Mesendoderm (in vitro differentiated cells): ENCODE results near the gene OPCML.

ENCODE experiments used
- DNase-seq: peaks from one replicate; pipeline ENCODE4 v3.0.0; 2013
- H2AK5ac ChIP-seq: 2 replicates; pipeline ENCODE4 v1.6.1; 2013; ENCODE audit warnings: low read length, inconsistent platforms
- H2BK120ac ChIP-seq: 2 replicates; pipeline ENCODE4 v1.6.1; 2013; ENCODE audit warnings: low read depth, mild to moderate bottlenecking, low read length, moderate library complexity, mixed read lengths
- H2BK15ac ChIP-seq: replicated peaks from 2 replicates; pipeline ENCODE4 v1.6.1; 2013; ENCODE audit warnings: low read depth, mild to moderate bottlenecking, moderate library complexity
- H2BK5ac ChIP-seq: 2 replicates; pipeline ENCODE4 v1.6.1; 2013; ENCODE audit warnings: low read length, inconsistent platforms
- H3K18ac ChIP-seq: 2 replicates; pipeline ENCODE4 v1.6.1; 2013; ENCODE audit warnings: mild to moderate bottlenecking, low read length, mixed read lengths
- H3K23ac ChIP-seq: one replicate; pipeline ENCODE4 v1.6.1; 2013; ENCODE audit warnings: low read length
- H3K27ac ChIP-seq: 2 replicates; pipeline ENCODE4 v1.5.1; 2013; ENCODE audit warnings: low read depth, mild to moderate bottlenecking, inconsistent platforms, low read length, moderate library complexity
- H3K27me3 ChIP-seq: 2 replicates; pipeline ENCODE4 v1.6.1; 2013; ENCODE audit warnings: low read length, control low read depth, mild to moderate bottlenecking, inconsistent platforms; ENCODE audit not compliant: insufficient read depth, poor library complexity
- H3K36me3 ChIP-seq: 2 replicates; pipeline ENCODE4 v1.6.1; 2013; ENCODE audit warnings: low read length, inconsistent platforms; ENCODE audit not compliant: control insufficient read depth, insufficient read depth
- H3K4ac ChIP-seq: one replicate; pipeline ENCODE4 v1.6.1; 2013; ENCODE audit warnings: low read depth, mild to moderate bottlenecking, low read length, moderate library complexity
- H3K4me1 ChIP-seq: 2 replicates; pipeline ENCODE4 v1.6.1; 2013; ENCODE audit warnings: low read depth, low read length, inconsistent platforms; ENCODE audit not compliant: control insufficient read depth
- H3K4me2 ChIP-seq: 2 replicates; pipeline ENCODE4 v1.6.1; 2013; ENCODE audit warnings: low read length
- H3K4me3 ChIP-seq: 2 replicates; pipeline ENCODE4 v1.5.1; 2013; ENCODE audit warnings: mild to moderate bottlenecking, low read length
- H3K56ac ChIP-seq: one replicate; pipeline ENCODE4 v1.6.1; 2013; ENCODE audit warnings: low read length
- H3K79me1 ChIP-seq: 2 replicates; pipeline ENCODE4 v1.6.1; 2013; ENCODE audit warnings: low read length, inconsistent platforms
- H3K79me2 ChIP-seq: 2 replicates; pipeline ENCODE4 v1.6.1; 2013; ENCODE audit warnings: mild to moderate bottlenecking, low read length; ENCODE audit not compliant: control insufficient read depth, insufficient read depth
- H3K9ac ChIP-seq: 2 replicates; pipeline ENCODE4 v1.6.1; 2013; ENCODE audit warnings: low read length, inconsistent platforms
- H4K5ac ChIP-seq: one replicate; pipeline ENCODE4 v1.6.1; 2013; ENCODE audit warnings: low read length
- H4K8ac ChIP-seq: one replicate; pipeline ENCODE4 v1.6.1; 2013; ENCODE audit warnings: low read depth, mild to moderate bottlenecking, control low read depth, low read length, moderate library complexity
- WGBS: extraction: QIAGEN DNeasy Blood & Tissue Kit; methylation state at CpG from one replicate; pipeline ENCODE4 v1.1.7; 2013; ENCODE audit warnings: low lambda C conversion rate, missing lambda C conversion rate; ENCODE audit not compliant: insufficient coverage; ENCODE audit errors: extremely low coverage; 5-methylcytosine and 5-hydroxymethylcytosine counted together

Gene OPCML

DNA sequence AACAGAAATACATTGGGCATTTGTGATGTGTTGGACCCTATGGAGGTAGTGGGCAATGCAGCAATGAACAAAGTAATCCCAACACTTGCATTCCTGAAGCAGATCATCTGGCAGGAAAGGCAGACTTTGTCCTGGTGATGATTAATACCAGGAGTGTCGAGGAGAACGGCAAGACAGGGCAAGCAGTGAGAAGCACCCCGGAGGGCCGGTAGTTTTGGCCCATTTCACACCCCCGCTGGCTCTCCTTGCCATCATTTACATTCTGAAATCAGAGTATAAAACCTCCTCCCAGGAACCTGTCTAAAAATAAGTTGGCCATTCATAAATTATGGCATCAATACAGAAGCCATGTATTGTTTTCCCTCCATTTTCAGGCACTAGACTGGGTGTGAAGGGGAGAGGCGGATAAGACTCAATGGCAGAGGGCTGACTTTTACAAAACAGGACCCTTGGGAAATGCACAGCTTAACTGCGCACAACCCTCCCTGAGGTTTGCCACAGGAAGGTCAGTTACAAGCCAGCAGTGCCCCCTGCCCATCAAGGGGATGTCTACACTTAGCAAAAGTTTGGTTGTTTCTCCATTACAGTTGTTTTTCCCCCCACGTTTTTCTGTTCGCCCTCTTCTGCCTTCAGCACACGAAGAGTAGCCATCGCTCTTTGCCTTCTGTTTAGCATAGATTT lies 55.6 kb downstream of the OPCML start:
- no peaks in the 10 kb centered on the region for H3K27me3 ChIP-seq
- H3K4me3 ChIP-seq: no peak overlapping the region
- no peak overlapping the region for H2BK120ac ChIP-seq
- H2BK15ac ChIP-seq: no peak overlapping the region
- H3K4ac ChIP-seq: no peak overlapping the region
- H3K4me1 ChIP-seq: peaks cover 2% of the 10 kb centered on the region
- no peak overlapping the region for H3K9ac ChIP-seq
- DNase-seq: peak; percentile 41
- H2BK5ac ChIP-seq: no peak overlapping the region
- H2AK5ac ChIP-seq: no peak overlapping the region
- H3K36me3 ChIP-seq: no peaks in the 10 kb centered on the region
- H3K79me2 ChIP-seq: no peaks in the 10 kb centered on the region
- no peak overlapping the region for H4K8ac ChIP-seq
- H3K23ac ChIP-seq: no peak overlapping the region
- no CpG with 5 or more reads among the region's 11 CpGs for WGBS
- no peak overlapping the region for H4K5ac ChIP-seq
- no peak overlapping the region for H3K4me2 ChIP-seq
- H3K56ac ChIP-seq: no peak overlapping the region
- no peak overlapping the region for H3K27ac ChIP-seq
- no peak overlapping the region for H3K18ac ChIP-seq
- no peaks in the 10 kb centered on the region for H3K79me1 ChIP-seq

DNA sequence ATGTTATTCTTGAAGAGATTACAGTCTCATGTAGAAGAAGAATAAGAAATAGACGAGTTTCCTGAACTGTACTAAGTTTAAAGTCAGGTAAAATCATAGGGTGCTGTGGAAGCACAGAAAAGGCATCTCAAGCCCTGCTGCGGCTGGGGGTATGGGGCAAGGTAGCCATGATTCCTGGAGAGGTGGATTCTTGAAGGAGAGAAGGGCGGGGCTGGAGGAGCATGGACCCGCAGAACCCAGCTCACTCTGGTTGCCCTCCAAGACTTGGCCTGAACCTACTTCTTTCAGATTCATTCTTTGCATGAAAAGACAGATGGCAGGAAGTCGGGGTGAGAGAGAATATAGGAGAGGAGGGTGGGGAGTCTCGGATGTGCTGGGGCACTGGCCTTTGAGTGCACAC lies 57.8 kb downstream of the OPCML start:
- H3K23ac ChIP-seq: no peak overlapping the region
- no peak overlapping the region for H3K18ac ChIP-seq
- no peak overlapping the region for H3K56ac ChIP-seq
- no peak overlapping the region for H2BK5ac ChIP-seq
- H3K4ac ChIP-seq: no peak overlapping the region
- no peak overlapping the region for H3K27ac ChIP-seq
- H3K9ac ChIP-seq: no peak overlapping the region
- H3K4me1 ChIP-seq: peaks cover 2% of the 10 kb centered on the region
- H2BK15ac ChIP-seq: no peak overlapping the region
- no peak for DNase-seq
- H3K79me1 ChIP-seq: no peaks in the 10 kb centered on the region
- H3K36me3 ChIP-seq: no peaks in the 10 kb centered on the region
- no peak overlapping the region for H4K5ac ChIP-seq
- no peak overlapping the region for H4K8ac ChIP-seq
- H3K27me3 ChIP-seq: no peaks in the 10 kb centered on the region
- H2AK5ac ChIP-seq: no peak overlapping the region
- no peak overlapping the region for H3K4me2 ChIP-seq
- no peaks in the 10 kb centered on the region for H3K79me2 ChIP-seq
- no peak overlapping the region for H3K4me3 ChIP-seq
- H2BK120ac ChIP-seq: no peak overlapping the region
- no CpG with 5 or more reads among the region's 6 CpGs for WGBS

DNA sequence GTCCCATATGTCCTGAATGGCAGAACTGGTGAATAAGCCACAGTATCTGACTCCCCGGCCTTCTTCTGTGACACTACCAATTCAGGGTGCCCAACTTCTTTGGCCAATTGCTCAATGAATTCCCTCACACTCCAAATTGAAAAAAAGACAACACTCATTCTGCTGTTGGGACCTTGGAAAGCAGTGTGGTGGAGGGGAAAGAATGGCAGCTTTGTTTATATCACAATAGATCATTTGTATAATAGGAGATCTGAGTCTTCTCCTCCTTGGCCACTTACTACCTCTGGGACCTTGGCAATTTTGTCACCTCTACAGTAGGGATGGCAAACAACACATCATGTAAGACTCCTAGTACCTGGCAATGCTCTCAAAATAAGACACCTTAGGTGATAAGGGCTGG lies 64.6 kb downstream of the OPCML start:
- no peak overlapping the region for H3K56ac ChIP-seq
- H3K23ac ChIP-seq: no peak overlapping the region
- no peak overlapping the region for H2BK5ac ChIP-seq
- H3K79me2 ChIP-seq: no peaks in the 10 kb centered on the region
- WGBS: no CpG with 5 or more reads among the region's 1 CpG
- H2BK15ac ChIP-seq: no peak overlapping the region
- H3K9ac ChIP-seq: no peak overlapping the region
- no peaks in the 10 kb centered on the region for H3K36me3 ChIP-seq
- no peaks in the 10 kb centered on the region for H3K27me3 ChIP-seq
- no peak overlapping the region for H4K8ac ChIP-seq
- H3K18ac ChIP-seq: no peak overlapping the region
- H2AK5ac ChIP-seq: no peak overlapping the region
- no peak overlapping the region for H3K27ac ChIP-seq
- no peaks in the 10 kb centered on the region for H3K79me1 ChIP-seq
- no peak overlapping the region for H2BK120ac ChIP-seq
- no peak overlapping the region for H3K4me2 ChIP-seq
- H3K4me1 ChIP-seq: no peaks in the 10 kb centered on the region
- no peak overlapping the region for H3K4ac ChIP-seq
- no peak overlapping the region for H4K5ac ChIP-seq
- no peak overlapping the region for H3K4me3 ChIP-seq
- DNase-seq: no peak

DNA sequence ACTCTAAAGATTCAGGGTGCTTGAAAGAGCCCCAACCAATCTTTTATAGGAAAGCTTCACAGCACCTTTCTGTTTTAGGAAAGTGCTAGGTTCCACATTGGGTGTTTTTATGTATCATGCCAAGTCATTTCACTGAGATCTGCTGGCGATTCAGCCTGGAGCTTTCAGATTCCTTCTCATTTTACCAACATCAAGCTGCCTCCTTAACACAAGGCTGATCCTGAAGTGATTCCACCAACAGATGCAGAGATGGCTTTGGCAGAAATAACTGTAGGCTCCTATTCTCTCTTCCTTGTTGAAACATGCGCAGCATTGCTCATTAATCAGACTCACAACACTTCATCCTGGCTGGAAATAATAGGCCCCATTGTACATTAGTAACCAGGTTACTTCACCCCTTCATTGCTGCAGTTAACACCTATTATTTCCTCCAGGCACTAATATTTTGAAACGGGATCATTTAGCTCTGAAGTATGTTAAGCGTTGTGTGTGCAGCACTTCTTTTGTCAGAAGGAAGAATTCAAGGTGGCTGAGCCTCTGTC lies 89.0 kb downstream of the OPCML start:
- Histone ChIP-seq H3K27ac (no peak overlapping the region), H3K4me2 (no peak overlapping the region), H3K23ac (no peak overlapping the region), H2AK5ac (no peak overlapping the region), H3K18ac (no peak overlapping the region), H4K5ac (no peak overlapping the region), H2BK5ac (no peak overlapping the region), H3K4me3 (no peak overlapping the region), H3K4me1 (peaks cover 3% of the 10 kb centered on the region), H3K9ac (no peak overlapping the region), H2BK15ac (no peak overlapping the region), H3K79me2 (no peaks in the 10 kb centered on the region), H2BK120ac (no peak overlapping the region), H3K4ac (no peak overlapping the region), H3K79me1 (no peaks in the 10 kb centered on the region), H3K36me3 (no peaks in the 10 kb centered on the region), H4K8ac (no peak overlapping the region), H3K27me3 (no peaks in the 10 kb centered on the region), H3K56ac (no peak overlapping the region)
- DNase-seq: no peak
- WGBS: no CpG with 5 or more reads among the region's 4 CpGs

DNA sequence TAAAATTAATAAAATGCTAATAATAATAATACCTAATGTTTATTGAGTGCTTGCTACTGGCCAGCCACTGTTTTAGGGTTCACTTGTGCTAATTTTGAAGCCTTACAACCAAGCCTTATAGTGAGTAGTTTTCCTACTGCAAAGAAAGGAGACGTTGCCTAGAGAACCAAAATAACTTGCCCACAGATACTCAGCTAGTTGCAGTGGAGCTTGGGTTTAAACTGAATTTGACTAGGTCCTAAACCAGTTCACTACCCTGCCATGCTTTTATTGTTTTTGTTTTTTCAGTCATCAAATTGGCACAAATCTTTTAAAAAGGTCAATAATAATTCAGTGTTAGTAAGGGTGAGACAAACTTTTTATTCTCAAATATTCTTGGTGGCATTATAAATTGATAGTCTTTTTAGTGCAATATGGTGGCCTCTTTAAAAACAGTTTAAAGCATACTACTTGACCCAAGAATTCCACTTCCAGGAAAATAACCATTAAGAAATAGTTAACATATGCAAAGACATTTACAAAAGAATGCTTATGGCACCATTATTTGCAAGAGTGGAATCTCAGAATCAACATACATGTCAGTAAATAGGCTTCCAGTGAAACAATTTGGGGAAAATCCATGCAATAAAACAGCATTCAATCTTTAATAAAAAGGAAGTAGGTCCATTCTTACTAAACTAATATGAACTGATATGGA lies 90.2 kb downstream of the OPCML start:
- no CpG with 5 or more reads among the region's 1 CpG for WGBS
- Histone ChIP-seq H3K9ac (no peak overlapping the region), H4K8ac (no peak overlapping the region)

More for the DNA sequence above, 90.2 kb downstream of the OPCML start:
- Histone ChIP-seq H3K36me3 (no peaks in the 10 kb centered on the region), H2BK5ac (no peak overlapping the region), H3K4me1 (peaks cover 3% of the 10 kb centered on the region), H3K27me3 (no peaks in the 10 kb centered on the region), H3K23ac (no peak overlapping the region), H3K56ac (no peak overlapping the region), H3K27ac (no peak overlapping the region), H3K79me2 (no peaks in the 10 kb centered on the region), H3K18ac (no peak overlapping the region), H3K4me3 (no peak overlapping the region), H3K4me2 (no peak overlapping the region), H4K5ac (no peak overlapping the region), H2BK15ac (no peak overlapping the region), H3K79me1 (no peaks in the 10 kb centered on the region), H2AK5ac (no peak overlapping the region), H3K4ac (no peak overlapping the region), H2BK120ac (no peak overlapping the region)
- peak; percentile 7 for DNase-seq
